SKM-1 (cell line): ENCODE data around the gene RHEB.
"Not testable (repeated sequence)": the region's sequence is repeated elsewhere in the genome, so short reads cannot be mapped to it uniquely, and the experiment has no call there.

ENCODE experiments used
- DNase-seq: peaks from one replicate; lab custom pipeline; 2025; ENCODE audit not compliant: unreplicated experiment; lab: John Stamatoyannopoulos, UW

RHEB gene

DNA sequence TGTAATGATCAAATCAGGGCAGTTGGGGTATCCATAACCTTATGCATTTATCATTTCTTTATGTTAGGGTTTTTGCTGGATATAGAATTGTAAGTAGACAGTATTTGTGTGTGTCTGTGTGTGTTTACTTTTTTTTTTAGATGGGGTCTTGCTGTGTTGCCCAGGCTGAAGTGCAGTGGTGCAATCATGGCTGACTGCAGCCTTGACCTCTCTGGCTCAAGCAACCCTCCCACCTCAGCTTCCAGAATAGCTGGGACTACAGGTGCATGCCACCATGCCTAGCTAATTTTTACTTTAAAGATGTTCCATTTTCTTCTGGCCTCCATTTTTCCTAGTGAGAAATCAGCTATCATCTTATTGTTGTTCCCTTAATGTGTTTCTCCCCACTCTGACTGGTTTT lies 10.1 kb upstream of the RHEB start:
- DNase-seq = no peak

- DNase-seq = no peak
These were observed 5.2 kb upstream of the RHEB start for GRCh38 chr7:151524845-151525244.

DNA sequence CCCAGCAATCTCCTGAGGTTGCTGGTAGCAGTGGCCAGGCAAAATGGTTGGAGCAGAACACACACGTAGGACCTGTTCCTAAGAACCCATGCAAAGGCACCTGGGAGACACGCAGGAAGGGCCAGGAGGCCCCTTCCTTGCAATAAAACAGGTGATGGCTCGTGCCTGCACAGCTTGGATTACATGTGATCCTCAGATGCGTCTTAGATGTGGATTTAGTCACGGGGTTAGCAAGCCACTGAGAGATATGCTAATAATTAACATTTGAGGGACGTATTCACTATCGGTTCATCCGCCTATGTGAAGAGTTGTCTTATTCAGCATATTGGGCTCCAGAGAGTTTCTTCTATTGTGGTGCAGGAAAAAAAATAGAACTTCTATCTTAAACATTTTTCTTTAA lies 4.6 kb upstream of the RHEB start:
- no peak for DNase-seq

DNA sequence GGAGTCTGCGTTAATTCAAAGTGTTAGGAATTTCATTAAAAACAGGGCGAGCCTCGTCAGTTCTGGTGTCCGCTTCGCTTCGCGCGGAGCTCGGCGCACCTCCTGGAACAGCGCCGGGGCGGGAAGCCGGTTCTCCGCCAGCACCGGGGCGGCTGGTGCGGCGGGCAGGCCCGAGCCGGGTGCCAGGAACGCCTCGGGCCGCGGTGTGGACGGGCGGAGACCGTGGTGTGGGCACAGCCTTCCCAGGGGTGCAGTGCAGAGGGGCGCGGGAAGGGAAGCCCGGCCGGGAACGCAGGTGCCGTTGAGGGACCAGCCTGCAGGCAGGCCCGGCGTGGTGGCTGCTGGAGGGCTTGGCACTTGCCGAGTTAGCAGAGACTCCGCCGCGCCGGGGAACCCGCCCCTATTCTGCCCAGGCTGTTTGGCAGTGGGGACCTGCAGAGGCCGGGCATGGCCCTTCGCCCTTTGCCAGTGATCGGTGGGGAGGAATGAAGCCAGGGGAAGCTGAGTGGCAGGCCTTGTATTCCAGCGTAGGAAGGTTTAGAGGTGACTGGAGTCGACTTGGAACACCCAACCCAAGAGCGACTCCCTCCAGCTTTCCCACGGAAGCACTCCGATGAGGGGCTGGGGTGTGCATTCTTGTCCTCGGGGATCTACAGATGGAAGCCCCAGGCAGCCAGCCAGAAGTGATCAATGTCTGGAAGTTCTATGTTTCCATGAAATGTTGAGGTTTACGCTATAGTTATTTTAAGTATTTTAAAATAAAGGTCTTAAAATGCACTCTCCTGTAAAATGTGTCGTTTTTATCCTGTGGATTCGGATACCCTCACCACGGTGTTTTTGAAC lies 945 bp upstream of the RHEB start:
- DNase-seq = no peak

DNA sequence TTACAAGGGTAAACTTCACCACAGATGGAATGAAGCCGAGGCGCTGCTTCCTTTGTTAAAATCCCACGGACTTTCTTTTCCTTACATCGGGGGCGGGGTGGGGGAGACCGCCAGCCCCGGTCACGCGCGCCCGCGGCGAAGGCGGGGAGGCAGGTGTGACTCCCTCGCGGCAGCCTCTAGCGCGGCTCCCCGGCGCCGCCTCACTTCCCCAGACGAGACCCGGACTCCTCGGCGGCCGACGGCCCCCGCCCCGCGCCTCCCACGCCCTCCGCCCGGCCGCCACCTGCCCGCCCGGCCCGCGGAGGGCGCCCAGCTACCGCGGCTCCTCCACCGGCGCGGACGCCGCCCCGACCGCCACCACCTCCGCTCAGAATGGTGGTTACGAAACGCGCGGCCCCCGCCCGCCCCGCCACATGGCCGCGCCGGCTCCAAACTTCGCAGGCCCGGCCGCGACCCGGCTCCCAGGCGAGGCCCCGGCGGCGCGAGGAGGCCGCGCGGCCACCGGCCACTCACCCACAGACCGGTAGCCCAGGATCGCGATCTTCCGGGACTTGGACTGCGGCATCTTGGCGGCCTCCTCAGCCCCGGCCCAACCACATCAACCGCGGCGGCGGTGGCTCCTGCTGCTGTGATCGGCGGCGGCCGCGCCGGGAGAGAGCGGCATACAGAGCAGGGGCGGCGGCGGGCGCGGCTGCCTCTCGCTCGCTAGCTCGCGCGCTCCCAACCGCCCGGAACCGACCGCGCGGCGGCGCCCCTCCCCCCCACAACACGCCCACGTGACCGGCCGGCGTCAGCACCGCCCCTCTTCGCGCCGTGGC lies 539 bp downstream of the RHEB start:
- DNase-seq = not testable (repeated sequence)

DNA sequence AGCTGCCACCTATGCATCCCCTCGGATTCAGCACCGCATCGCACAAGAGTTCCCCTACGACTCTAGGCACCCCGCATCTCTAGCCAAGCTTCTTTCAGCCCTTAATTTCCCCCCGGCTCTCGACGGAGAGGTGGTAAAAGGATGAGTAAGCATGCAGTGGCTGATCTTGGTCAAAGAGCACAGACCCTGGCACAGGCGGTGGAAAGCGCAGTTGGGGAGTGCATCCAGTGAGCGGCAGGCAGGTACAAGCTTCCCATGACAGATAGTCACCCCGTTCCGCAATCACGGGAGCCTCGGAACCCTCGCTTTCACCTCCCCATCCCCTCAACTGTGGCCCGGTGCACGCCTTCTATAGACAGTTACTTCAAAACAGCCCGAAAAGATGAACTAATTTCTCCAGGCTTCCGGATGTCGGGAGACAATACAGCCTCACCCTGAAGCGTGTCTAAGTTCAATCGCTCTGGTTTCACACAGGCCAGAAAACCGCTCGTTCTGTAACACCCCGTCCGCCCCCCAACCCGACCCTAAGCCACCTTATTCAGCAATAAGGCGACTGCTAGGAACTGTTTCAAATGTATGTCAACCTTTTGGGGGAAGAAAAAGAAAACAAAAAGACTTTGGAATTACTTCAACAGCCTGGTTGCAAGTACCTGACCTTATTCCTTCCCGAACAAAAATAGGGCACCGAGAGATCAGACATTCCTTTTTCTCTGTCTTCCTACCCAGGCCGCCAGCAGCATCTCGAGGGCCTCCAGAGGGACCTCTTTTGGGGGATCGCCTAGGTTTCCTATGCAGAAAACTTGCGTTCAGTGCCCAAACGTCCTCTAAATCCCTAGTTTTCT lies 1.4 kb downstream of the RHEB start:
- no peak for DNase-seq

- no peak for DNase-seq
These were observed 2.0 kb downstream of the RHEB start for GRCh38 chr7:151517601-151518104.

DNA sequence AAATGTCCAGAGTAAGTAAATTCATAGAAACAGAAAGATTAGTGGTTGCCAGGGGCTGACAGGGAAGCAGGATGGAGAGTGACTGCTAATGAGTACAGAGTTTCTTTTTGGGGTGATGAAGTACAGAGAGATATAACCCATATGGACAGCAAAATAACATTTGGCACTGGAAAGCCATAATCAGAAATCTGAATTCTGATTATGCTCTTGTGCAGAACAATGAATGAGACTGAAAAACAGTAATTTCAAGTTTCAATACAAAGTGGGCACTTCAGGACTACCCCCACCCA lies 4.5 kb downstream of the RHEB start:
- no peak for DNase-seq

DNA sequence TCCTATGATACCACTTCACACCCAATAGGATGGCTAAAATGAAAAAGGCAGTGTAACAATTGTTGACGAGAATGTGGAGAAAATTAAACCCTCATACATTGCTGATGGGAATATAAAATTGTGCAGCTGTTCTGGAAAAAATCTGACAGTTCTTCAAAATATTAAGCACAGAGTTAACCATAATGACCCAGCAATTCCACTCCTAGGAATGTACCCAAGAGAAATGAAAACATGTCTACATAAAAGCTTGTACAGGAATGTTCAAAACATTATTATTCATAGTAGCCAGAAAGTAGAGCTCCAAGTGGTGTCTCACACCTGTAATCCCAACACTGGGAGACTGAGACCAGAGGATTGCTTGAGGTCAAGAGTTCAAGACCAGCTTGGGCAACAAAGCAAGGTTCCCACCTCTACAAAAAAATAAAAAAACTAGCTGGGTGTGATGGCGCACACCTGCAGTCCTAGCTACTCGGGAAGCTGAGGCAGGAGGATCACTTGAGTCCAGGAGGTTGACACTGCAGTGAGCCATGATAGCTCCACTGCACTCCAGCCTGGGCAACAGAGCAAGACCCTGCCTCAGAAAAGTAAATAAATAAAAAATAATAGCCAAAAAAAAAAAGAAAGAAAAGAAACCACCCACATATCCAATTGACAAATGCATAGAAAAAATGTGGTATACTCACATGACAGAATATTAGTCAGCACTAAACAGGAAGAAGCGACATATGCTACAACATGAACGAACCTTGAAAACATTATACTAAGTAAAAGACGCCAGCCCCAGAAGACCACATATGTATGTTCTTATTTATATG lies 5.0 kb downstream of the RHEB start:
- no peak for DNase-seq

DNA sequence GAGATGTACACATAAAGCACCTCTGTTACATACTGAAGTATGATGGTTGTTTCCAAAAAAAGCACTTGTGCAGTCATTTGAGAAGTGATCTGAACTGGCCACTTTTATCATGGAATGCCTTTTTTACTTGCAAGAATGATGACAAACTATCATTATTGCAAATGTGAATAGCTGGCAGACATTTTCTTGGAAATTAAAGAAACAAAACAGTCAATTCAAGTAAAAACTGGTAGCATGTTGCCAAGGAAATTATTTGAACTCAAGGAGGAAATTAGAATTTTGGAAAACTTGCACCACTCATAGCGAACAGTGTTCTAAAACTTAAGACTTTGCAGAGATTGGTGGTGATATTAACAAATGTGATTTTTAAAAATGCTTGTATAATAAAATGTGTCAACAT lies 6.6 kb downstream of the RHEB start:
- DNase-seq = no peak

- no peak for DNase-seq
These were observed 7.3 kb downstream of the RHEB start for GRCh38 chr7:151512353-151512752.

- DNase-seq = no peak
These were observed 7.7 kb downstream of the RHEB start for GRCh38 chr7:151511946-151512345.

DNA sequence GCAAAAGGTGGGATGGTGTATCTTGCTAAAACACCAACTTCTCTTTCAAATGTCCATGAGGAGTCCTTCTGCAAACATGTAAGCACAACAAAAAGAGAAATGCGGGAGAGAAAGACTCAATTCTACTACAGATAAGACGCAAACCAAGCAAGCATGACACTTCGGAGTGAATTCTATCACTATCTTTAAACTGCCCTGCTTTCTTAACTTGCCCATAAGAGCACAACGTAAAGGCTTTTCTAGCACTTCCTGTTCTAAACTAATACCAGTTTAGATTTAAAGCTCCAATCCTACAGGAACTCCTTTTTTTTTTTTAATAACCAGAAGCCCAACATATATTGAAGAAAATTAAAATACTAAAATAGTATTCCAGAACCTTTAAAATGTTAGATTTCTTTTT lies 8.4 kb downstream of the RHEB start:
- DNase-seq = no peak

DNA sequence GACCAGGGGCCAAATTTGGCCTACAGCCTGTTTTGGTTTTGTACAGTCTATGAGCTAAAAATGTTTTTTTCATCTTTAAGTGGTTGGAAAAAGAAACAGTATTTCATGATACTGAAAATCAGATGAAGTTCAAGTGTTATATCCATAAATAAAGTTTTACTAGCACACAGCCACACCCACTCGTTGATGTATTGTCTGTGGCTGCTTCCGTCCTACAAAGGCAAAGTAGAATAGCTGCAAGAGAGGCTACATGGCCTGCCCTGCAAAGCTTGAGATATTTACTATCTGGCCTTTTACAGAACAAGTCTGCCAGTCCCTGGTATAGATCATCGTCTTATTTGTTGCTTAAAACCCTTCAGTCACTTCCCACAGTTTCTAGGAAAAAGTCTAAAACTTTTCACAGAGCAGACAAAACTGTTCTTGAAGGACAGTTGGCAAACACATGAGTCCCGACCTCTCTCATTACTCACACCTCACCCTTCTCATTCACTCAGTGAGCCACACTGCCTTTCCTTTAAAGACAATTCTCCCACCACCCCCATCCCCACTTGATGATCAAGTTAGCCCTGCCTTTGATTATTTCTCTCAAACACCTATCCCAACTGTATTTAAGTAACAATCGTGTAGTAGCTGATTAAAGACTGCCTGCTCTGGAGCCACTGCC lies 9.9 kb downstream of the RHEB start:
- no peak for DNase-seq

GRCh38 chr7:151508991-151509390 lies 10.7 kb downstream of the RHEB start:
- DNase-seq = no peak

DNA sequence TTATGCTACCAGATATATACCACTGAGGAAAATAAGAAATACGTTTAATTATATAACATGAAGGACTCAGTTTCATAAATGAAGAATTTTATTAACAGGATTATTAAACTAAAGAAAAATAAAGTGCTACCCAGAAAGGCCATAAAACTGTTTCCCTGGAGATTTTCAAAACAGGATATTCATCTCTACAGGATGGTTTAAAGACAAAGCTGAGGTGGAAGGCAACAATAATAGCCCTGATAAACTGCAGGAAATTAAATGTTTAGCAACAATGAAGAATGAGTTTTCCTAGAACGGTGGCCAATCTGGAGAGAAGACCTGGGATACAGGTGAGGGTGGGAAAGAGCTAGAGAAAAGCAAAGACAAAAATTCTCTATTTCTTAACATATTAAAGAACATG lies 11.9 kb downstream of the RHEB start:
- DNase-seq = no peak

- no peak for DNase-seq
These were observed 12.8 kb downstream of the RHEB start for GRCh38 chr7:151506901-151507382.

- DNase-seq = no peak
These were observed 13.7 kb downstream of the RHEB start for GRCh38 chr7:151505836-151506468.

GRCh38 chr7:151505433-151505832 lies 14.3 kb downstream of the RHEB start:
- no peak for DNase-seq
